GM10248 (cell line): ENCODE results near the gene ETV4.

Experiments
- CTCF ChIA-PET: fragments of 300-600 bp; sonication (Branson Sonifier 250); formaldehyde crosslinking; extraction: SDS; loops from one replicate; lab custom pipeline; 2021; ENCODE audit warnings: antibody characterized with exemption; lab: Yijun Ruan, JAX
- POLR2A ChIA-PET: fragments of 350-650 bp; sonication (Branson Sonifier 250); formaldehyde crosslinking; extraction: SDS; loops from one replicate; lab custom pipeline; 2020; ENCODE audit warnings: antibody characterized with exemption; lab: Yijun Ruan, JAX
- DNase-seq: peaks from one replicate; pipeline ENCODE4 v3.0.0; 2012; ENCODE audit errors: extremely low spot score
- CTCF ChIP-seq: IDR thresholded peaks from 2 replicates; pipeline ENCODE4 v1.5.1; 2012; ENCODE audit warnings: mild to moderate bottlenecking, low read depth; ENCODE audit errors: extremely low read depth, missing control alignments, control extremely low read depth

Gene ETV4

GRCh38 chr17:43579566-43580140, 33.5 kb upstream of the ETV4 start:
- TF ChIP-seq CTCF = no peak
- ChIA-PET CTCF (interaction anchor here (0.9 to 7.1 kb wide), 6 partner anchors 12 to 179 kb away, joined by 3 to 79 read pairs (median 16); partner anchors contain the start of gene SOST), POLR2A (no interaction called here)
- no peak for DNase-seq

GRCh38 chr17:43578699-43579565, 32.8 kb upstream of the ETV4 start:
- ChIA-PET POLR2A (no interaction called here), CTCF (interaction anchor here (0.9 to 7.1 kb wide), 8 partner anchors 13 to 188 kb away, joined by 3 to 79 read pairs (median 16); partner anchors contain the start of gene SOST)
- TF ChIP-seq CTCF = no peak
- peak; percentile 64 for DNase-seq

GRCh38 chr17:43578404-43578698, 32.2 kb upstream of the ETV4 start:
- TF ChIP-seq CTCF = no peak
- POLR2A ChIA-PET = no interaction called here
- no peak for DNase-seq
- CTCF ChIA-PET = interaction anchor here (1.0 to 7.1 kb wide), 7 partner anchors 8 to 188 kb away, joined by 3 to 79 read pairs (median 25); partner anchors contain the start of gene SOST

- no peak for TF ChIP-seq CTCF
- POLR2A ChIA-PET = no interaction called here
- CTCF ChIA-PET = interaction anchor here (0.7 to 7.1 kb wide), 35 partner anchors 8 to 268 kb away, joined by 3 to 79 read pairs (median 5); partner anchors contain the start of genes CD300LG, DHX8, DUSP3 and SOST
- no peak for DNase-seq
These were observed 31.7 kb upstream of the ETV4 start for GRCh38 chr17:43577664-43578403.

GRCh38 chr17:43576563-43577229, 30.6 kb upstream of the ETV4 start:
- peak; percentile 76 for DNase-seq
- POLR2A ChIA-PET = no interaction called here
- CTCF ChIA-PET = interaction anchor here (0.7 to 7.1 kb wide), 50 partner anchors 8 to 276 kb away, joined by 3 to 79 read pairs (median 4); partner anchors contain the start of genes ARL4D, CD300LG, DHX8 and DUSP3
- peak; percentile 88 for TF ChIP-seq CTCF

GRCh38 chr17:43574896-43575525, 28.9 kb upstream of the ETV4 start:
- no peak for DNase-seq
- no peak for TF ChIP-seq CTCF
- ChIA-PET POLR2A (no interaction called here), CTCF (interaction anchor here (1.3 to 7.1 kb wide), 7 partner anchors 15 to 192 kb away, joined by 3 to 79 read pairs (median 14); partner anchors contain the start of genes ETV4 and SOST)
